Neutrophil (primary cell): ENCODE data around the gene MGAT5B.

Experiments
- H3K27ac ChIP-seq: fragments of 200-600 bp; sonication (generic); 2 replicates; pipeline ENCODE4 v1.5.1; 2016; ENCODE audit warnings: mild to moderate bottlenecking, moderate library complexity
- H3K27me3 ChIP-seq: fragments of 200-600 bp; sonication (generic); 2 replicates; pipeline ENCODE4 v1.6.0; 2016; ENCODE audit warnings: mild to moderate bottlenecking
- H3K36me3 ChIP-seq: fragments of 200-600 bp; sonication (generic); 2 replicates; pipeline ENCODE4 v1.5.1; 2017
- H3K4me1 ChIP-seq, 2 experiments: fragments of 200-600 bp in 1 of 2; sonication (generic) in 1 of 2; 1 replicate in 1 of 2; 2 replicates in 1 of 2; pipeline versions ENCODE4 v1.5.1 to v1.6.1; 2013 to 2016; ENCODE audit warnings: low read depth in 1 of 2, low read length in 1 of 2, mild to moderate bottlenecking in 1 of 2, moderate library complexity in 1 of 2; ENCODE audit not compliant: control insufficient read depth in 1 of 2, insufficient read depth in 1 of 2
- H3K4me3 ChIP-seq, 2 experiments: fragments of 200-600 bp in 1 of 2; sonication (generic) in 1 of 2; 1 replicate in 1 of 2; 2 replicates in 1 of 2; pipeline ENCODE4 v1.5.1; 2013 to 2016; ENCODE audit warnings: low read depth in 1 of 2, low read length in 1 of 2, mild to moderate bottlenecking in 1 of 2, moderate library complexity in 1 of 2
- H3K9me3 ChIP-seq: fragments of 200-600 bp; sonication (generic); 2 replicates; pipeline ENCODE4 v1.5.1; 2016
- CTCF ChIP-seq: fragments of 200-600 bp; sonication (generic); IDR thresholded peaks from 2 replicates; pipeline ENCODE4 v1.5.1; 2016; ENCODE audit warnings: antibody characterized with exemption

Gene MGAT5B

GRCh38 chr17:76868669-76869495 lies 678 bp downstream of the MGAT5B start:
- Histone ChIP-seq H3K27me3 (peaks cover 86% of the 10 kb centered on the region), H3K27ac (no peak overlapping the region), H3K9me3 (no peaks in the 10 kb centered on the region), H3K4me3 (no peak overlapping the region), H3K36me3 (no peaks in the 10 kb centered on the region), H3K4me1 (peaks cover 0 to 4% of the 10 kb centered on the region in 2 experiments)
- no peak for TF ChIP-seq CTCF

- Histone ChIP-seq H3K4me1 (peaks cover 0 to 4% of the 10 kb centered on the region in 2 experiments), H3K4me3 (no peak overlapping the region), H3K9me3 (no peaks in the 10 kb centered on the region), H3K27ac (no peak overlapping the region), H3K27me3 (peaks cover 95% of the 10 kb centered on the region), H3K36me3 (no peaks in the 10 kb centered on the region)
- no peak for TF ChIP-seq CTCF
These were observed 1.5 kb downstream of the MGAT5B start for GRCh38 chr17:76869496-76870376.

GRCh38 chr17:76870377-76870714 lies 2.1 kb downstream of the MGAT5B start:
- H3K9me3 ChIP-seq, result no peaks in the 10 kb centered on the region
- H3K36me3 ChIP-seq, result no peaks in the 10 kb centered on the region
- no peak overlapping the region for H3K4me3 ChIP-seq
- H3K4me1 ChIP-seq, result peaks cover 0 to 4% of the 10 kb centered on the region in 2 experiments
- H3K27me3 ChIP-seq, result peaks cover 93% of the 10 kb centered on the region
- TF ChIP-seq CTCF, result no peak
- no peak overlapping the region for H3K27ac ChIP-seq

- peaks cover 0 to 4% of the 10 kb centered on the region in 2 experiments for H3K4me1 ChIP-seq
These were observed 3.5 kb downstream of the MGAT5B start for GRCh38 chr17:76871668-76872067.

More at GRCh38 chr17:76871668-76872067, 3.5 kb downstream of the MGAT5B start:
- no peaks in the 10 kb centered on the region for H3K9me3 ChIP-seq
- no peak overlapping the region for H3K4me3 ChIP-seq
- peaks cover 81% of the 10 kb centered on the region for H3K27me3 ChIP-seq
- no peaks in the 10 kb centered on the region for H3K36me3 ChIP-seq
- H3K27ac ChIP-seq, result no peak overlapping the region
- TF ChIP-seq CTCF, result no peak
